Measurements from ENCODE around the gene OR51V1. TPM values are rescaled to one million over a fixed set of nuclear protein-coding genes. Genes with fewer than 3 reads are reported as not detected.
"Not testable (repeated sequence)": the region's sequence is repeated elsewhere in the genome, so short reads cannot be mapped to it uniquely, and the experiment has no call there.

The OR51V1 gene
- total and polyA plus RNA-seq, 7 donors: not detected

DNA sequence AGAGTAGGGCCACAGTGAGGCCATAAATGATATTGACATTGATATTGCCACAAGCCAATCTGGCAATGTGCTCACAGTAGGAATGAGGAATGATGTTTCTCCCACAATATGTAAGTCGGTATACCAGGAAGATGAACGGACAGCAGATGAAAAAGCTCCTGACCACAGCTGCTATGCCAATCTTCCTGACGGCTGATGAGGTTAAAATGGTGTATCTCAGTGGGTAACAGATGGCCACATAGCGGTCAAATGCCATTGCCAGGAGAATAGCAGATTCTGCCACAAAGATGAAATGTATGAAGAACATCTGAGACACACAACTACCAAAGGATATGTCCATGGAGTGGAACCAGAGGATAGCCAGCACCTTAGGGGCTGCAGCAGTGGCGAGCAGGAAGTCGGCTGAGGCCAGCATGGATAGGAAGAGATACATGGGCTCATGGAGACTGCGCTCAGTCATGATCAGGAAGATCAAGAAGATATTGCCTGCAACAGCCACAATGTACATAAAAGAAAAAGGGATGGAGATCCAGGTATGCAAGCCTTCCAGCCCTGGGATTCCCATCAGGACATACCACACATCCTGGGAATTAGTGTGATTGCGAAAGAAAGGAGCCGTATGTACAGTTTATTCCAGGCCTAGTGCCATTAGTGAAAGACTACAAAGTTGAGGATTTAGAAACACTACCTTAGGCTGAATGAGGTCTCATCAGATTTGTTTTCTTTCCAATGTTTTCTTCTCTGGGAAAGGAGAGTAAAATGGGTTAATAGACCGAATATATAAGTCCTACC, 22.2 kb downstream of the OR51V1 start:
- WGBS, 2 donors: 84 to 86% methylated on average over 10 of the region's 10 CpGs

DNA sequence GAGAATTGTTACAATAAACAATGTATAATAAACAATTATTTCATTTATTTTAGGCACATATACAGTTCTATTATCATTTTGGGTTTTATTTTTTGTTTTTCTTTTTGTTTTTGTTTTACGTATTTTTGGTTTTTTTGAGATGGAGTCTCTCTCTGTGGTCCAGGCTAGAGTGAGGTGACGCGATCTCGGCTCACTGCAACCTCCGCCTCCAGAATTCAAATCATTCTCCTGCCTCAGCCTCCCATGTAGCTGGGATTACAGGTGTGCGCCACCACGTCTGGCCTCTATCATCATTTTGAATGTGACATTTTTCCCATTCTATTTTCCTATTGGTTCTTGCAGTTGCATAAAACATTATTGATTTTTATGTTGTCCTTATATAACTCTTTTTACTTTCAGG, 25.5 kb downstream of the OR51V1 start:
- H3K27me3 ChIP-seq: no peaks in the 10 kb centered on the region
- no peak for DNase-seq
- H3K36me3 ChIP-seq: no peaks in the 10 kb centered on the region
- WGBS, 2 donors: 91 to 95% methylated on average over 7 of the region's 7 CpGs
- no peaks in the 10 kb centered on the region for H3K4me1 ChIP-seq
- no peak overlapping the region for H3K4me3 ChIP-seq
- H3K27ac ChIP-seq: no peak overlapping the region
- intact Hi-C loops (cut with DNase I): no loop called here
- no peaks in the 10 kb centered on the region for H3K9me3 ChIP-seq
- TF ChIP-seq POLR2AphosphoS5 (IDR thresholded peaks at IDR 0.05): no peak
- TF ChIP-seq EP300 (IDR thresholded peaks at IDR 0.05): no peak
- TF ChIP-seq POLR2A (IDR thresholded peaks at IDR 0.05): no peak
- TF ChIP-seq, protein P1, sequence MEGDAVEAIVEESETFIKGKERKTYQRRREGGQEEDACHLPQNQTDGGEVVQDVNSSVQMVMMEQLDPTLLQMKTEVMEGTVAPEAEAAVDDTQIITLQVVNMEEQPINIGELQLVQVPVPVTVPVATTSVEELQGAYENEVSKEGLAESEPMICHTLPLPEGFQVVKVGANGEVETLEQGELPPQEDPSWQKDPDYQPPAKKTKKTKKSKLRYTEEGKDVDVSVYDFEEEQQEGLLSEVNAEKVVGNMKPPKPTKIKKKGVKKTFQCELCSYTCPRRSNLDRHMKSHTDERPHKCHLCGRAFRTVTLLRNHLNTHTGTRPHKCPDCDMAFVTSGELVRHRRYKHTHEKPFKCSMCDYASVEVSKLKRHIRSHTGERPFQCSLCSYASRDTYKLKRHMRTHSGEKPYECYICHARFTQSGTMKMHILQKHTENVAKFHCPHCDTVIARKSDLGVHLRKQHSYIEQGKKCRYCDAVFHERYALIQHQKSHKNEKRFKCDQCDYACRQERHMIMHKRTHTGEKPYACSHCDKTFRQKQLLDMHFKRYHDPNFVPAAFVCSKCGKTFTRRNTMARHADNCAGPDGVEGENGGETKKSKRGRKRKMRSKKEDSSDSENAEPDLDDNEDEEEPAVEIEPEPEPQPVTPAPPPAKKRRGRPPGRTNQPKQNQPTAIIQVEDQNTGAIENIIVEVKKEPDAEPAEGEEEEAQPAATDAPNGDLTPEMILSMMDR (IDR thresholded peaks at IDR 0.05): no peak

More for the DNA sequence above, 22.2 kb downstream of the OR51V1 start:
- Histone ChIP-seq H3K9me3 (no peaks in the 10 kb centered on the region), H3K36me3 (no peaks in the 10 kb centered on the region), H3K4me3 (no peak overlapping the region), H3K27ac (no peak overlapping the region), H3K4me1 (no peaks in the 10 kb centered on the region), H3K27me3 (no peaks in the 10 kb centered on the region)
- TF ChIP-seq POLR2AphosphoS5 (IDR thresholded peaks at IDR 0.05) (no peak), POLR2A (IDR thresholded peaks at IDR 0.05) (no peak), EP300 (IDR thresholded peaks at IDR 0.05) (no peak)
- intact Hi-C loops (cut with DNase I): no loop called here
- DNase-seq: no peak

DNA sequence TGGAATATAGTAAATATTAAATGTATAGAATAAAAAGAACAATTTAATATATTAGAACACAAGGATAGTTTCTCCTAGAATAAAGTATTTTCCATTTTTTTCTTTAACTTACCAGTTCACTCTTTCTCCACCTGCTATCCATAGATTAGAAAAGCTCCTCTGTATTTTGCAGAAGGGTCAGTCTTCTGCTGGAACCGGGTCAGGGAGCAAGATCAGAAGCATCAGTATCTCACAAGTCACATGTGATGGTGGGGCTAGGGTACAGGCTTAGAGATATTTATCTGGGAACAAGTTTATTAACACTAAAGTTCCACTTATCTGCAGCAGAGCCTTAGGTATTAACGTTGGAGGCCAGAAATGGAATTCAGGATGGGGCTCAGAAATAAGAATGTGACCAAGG, 28.6 kb downstream of the OR51V1 start:
- TF ChIP-seq, protein P1 (IDR thresholded peaks at IDR 0.05): no peak
- no peak for TF ChIP-seq POLR2AphosphoS5 (IDR thresholded peaks at IDR 0.05)
- TF ChIP-seq EP300 (IDR thresholded peaks at IDR 0.05): no peak
- no peak for TF ChIP-seq POLR2A (IDR thresholded peaks at IDR 0.05)
- intact Hi-C loops (cut with DNase I): no loop called here
- Histone ChIP-seq H3K9me3 (no peaks in the 10 kb centered on the region), H3K27me3 (no peaks in the 10 kb centered on the region), H3K4me1 (no peaks in the 10 kb centered on the region), H3K4me3 (no peak overlapping the region), H3K27ac (no peak overlapping the region), H3K36me3 (no peaks in the 10 kb centered on the region)
- DNase-seq: no peak
- WGBS, 2 donors: 56 to 78% methylated on average over 2 of the region's 2 CpGs

DNA sequence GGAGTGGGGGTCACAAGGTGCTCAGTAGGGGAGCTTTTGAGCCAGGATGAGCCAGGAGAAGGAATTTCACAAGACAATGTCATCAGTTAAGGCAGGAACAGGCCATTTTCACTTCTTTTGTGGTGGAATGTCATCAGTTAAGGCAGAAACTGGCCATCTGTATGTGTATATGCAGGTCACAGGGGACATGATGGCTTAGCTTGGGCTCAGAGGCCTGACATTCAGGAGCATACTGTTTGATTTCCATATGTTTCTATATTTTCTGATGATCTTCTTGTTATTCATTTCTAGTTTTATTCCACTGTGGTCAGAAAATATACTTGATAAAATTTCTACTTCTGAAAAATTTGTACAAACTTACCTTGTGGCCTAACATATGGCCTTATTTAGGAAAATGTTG, 34.6 kb downstream of the OR51V1 start:
- intact Hi-C loops (cut with DNase I); H3K4me3 ChIP-seq; DNase-seq; H3K27me3 ChIP-seq; H3K4me1 ChIP-seq; H3K27ac ChIP-seq; H3K36me3 ChIP-seq; H3K9me3 ChIP-seq: not testable (repeated sequence)

DNA sequence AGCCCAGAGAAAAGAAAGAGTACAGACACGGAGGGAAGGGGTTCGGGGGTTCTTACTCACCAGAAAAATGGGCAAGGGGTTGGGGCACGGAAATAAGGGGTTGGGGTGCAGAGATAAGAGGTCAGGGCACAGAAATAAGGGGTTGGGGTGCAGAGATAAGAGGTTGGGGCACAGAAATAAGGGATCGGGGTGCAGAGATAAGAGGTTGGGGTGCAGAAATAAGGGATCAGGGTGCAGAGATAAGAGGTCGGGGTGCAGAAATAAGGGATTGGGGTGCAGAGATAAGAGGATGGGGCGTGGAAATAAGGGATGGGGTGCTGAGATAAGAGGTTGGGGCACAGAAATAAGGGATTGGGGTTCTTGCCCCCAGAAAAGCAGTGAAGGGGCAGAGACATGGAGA, 35.7 kb downstream of the OR51V1 start:
- 59 to 79% methylated on average over 6 of the region's 6 CpGs for WGBS, 2 donors
- not testable (repeated sequence) for DNase-seq

DNA sequence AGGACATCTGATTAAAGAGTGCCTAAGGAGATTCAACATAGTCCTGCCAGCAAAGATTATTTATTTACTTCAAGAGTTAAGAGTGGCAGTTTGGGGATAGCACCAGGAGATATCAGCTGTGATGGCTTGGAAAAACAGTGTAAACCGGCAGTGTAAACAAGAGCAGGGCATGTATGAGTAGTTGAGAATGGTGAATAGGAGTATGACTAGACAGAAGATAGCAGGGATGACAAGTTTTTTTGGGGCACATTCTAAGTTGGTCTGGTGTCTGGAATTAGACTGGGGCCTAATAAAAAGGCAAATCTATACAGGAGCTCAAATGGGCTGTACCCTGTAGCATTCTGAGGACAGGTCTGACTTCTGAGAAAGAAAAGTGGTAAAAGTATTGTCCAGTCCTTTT, 39.4 kb downstream of the OR51V1 start:
- H3K36me3 ChIP-seq; DNase-seq; H3K27ac ChIP-seq; intact Hi-C loops (cut with DNase I); H3K9me3 ChIP-seq; H3K4me3 ChIP-seq; H3K4me1 ChIP-seq; H3K27me3 ChIP-seq: not testable (repeated sequence)
- no CpG with 5 or more reads among the region's 1 CpG for WGBS, 2 donors

More for the DNA sequence above, 35.7 kb downstream of the OR51V1 start:
- H3K4me3 ChIP-seq; H3K27me3 ChIP-seq; H3K27ac ChIP-seq; H3K9me3 ChIP-seq; H3K4me1 ChIP-seq; intact Hi-C loops (cut with DNase I); H3K36me3 ChIP-seq: not testable (repeated sequence)

DNA sequence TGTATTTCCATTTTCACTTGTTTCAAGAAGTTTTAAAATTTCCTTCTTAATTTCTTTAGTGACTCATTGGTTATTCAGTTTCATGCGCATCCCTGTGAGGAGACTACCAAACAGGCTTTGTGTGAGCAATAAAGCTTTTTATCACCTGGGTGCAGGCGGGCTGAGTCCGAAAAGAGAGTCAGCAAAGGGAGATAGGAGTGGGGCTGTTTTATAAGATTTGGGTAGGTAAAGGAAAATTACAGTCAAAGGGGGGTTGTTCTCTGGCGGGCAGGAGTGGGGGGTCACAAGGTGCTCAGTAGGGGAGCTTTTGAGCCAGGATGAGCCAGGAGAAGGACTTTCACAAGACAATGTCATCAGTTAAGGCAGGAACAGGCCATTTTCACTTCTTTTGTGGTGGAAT, 40.3 kb downstream of the OR51V1 start:
- intact Hi-C loops (cut with DNase I): not testable (repeated sequence)

More for the DNA sequence above, 40.3 kb downstream of the OR51V1 start:
- H3K4me1 ChIP-seq, H3K27me3 ChIP-seq, H3K9me3 ChIP-seq, H3K27ac ChIP-seq, H3K4me3 ChIP-seq, H3K36me3 ChIP-seq, DNase-seq: not testable (repeated sequence)
- WGBS, 2 donors: 70 to 81% methylated on average over 4 of the region's 4 CpGs
